ENCODE data around the gene LEPR.
"Not testable (repeated sequence)": the region's sequence is repeated elsewhere in the genome, so short reads cannot be mapped to it uniquely, and the experiment has no call there.

The LEPR gene, protein sequence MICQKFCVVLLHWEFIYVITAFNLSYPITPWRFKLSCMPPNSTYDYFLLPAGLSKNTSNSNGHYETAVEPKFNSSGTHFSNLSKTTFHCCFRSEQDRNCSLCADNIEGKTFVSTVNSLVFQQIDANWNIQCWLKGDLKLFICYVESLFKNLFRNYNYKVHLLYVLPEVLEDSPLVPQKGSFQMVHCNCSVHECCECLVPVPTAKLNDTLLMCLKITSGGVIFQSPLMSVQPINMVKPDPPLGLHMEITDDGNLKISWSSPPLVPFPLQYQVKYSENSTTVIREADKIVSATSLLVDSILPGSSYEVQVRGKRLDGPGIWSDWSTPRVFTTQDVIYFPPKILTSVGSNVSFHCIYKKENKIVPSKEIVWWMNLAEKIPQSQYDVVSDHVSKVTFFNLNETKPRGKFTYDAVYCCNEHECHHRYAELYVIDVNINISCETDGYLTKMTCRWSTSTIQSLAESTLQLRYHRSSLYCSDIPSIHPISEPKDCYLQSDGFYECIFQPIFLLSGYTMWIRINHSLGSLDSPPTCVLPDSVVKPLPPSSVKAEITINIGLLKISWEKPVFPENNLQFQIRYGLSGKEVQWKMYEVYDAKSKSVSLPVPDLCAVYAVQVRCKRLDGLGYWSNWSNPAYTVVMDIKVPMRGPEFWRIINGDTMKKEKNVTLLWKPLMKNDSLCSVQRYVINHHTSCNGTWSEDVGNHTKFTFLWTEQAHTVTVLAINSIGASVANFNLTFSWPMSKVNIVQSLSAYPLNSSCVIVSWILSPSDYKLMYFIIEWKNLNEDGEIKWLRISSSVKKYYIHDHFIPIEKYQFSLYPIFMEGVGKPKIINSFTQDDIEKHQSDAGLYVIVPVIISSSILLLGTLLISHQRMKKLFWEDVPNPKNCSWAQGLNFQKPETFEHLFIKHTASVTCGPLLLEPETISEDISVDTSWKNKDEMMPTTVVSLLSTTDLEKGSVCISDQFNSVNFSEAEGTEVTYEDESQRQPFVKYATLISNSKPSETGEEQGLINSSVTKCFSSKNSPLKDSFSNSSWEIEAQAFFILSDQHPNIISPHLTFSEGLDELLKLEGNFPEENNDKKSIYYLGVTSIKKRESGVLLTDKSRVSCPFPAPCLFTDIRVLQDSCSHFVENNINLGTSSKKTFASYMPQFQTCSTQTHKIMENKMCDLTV

DNA sequence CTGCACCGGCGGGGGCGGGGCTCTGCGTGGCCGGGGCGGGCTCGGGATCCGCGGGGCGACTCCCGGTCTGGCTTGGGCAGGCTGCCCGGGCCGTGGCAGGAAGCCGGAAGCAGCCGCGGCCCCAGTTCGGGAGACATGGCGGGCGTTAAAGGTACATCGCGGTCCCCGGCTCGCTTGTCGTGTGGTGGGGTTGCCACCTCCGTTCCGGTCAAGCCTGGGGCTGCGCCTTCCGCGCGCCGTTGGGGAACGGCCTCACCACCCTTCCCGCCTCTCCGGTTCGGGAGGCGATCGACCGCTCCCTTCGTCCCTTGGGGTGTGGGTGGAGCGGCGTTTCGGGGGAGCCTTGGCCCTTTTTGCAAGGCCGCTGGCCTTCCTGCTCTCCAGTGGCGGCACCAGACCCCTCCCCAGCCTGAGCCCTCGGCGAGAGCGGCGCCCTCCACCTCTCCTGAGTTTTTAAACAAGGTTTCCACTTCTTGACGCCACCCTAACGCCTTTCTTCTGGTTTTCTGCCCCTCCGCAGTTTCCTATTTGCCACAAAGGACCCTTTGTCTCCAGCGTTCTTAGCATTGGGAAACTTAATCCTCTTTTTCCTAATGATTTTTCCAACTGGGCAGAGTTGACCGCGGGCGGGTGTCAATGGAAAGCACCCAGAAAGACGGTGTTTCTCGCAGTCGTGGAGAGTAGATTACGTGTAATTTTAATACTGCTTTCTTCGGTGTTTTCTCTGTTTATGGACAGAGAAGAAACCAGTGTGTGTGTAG lies at the start of gene LEPR, which contains the start of gene LEPROT:
Gene LEPR, plus strand, starts transcription at position 79 of the 761 bp plus-strand sequence. CDS start 144,898 bp downstream, outside the sequence.
Gene LEPROT, plus strand, starts transcription at position 79 of the 761 bp plus-strand sequence. Its CDS starts 57 bp downstream, at position 136.
- no peak for DNase-seq

DNA sequence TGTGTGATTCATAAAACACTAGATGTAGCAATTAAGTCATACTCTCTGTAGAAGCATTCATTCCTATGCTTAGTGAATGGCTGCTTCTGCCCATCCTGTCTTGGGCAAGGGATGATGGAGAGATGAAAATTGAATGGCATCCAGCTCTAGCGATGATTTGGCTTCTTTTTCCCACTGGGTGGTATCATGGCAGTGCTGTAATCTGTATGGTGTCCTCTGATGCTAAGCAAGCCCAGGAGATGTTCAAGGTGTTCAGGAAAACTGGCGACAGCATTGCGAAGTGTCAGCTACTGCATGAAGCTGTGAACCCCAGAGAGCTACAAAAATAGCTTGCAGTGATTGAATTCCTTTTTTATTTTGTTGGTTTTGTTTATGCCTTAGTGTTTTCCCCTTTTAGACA lies 48.9 kb upstream of the LEPR start:
- DNase-seq = no peak

DNA sequence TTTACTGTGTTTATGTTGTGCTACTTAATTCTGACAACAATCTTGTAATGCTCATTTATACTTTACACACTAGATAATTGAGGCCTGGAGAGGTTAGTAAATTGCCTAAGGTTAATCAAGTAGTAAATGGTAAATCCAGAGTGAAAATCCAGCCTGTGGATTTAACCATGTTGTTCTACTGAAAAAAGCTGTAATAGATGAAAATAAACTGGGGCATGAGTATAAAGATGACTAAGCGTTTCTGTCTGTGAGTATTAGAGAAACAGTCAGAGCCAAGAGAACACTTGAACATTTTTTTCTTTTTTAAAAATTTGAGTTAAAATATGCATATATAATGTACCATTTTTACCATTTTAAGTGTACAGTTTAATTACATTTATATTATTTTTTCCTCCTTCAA lies 47.9 kb upstream of the LEPR start:
- DNase-seq = no peak

DNA sequence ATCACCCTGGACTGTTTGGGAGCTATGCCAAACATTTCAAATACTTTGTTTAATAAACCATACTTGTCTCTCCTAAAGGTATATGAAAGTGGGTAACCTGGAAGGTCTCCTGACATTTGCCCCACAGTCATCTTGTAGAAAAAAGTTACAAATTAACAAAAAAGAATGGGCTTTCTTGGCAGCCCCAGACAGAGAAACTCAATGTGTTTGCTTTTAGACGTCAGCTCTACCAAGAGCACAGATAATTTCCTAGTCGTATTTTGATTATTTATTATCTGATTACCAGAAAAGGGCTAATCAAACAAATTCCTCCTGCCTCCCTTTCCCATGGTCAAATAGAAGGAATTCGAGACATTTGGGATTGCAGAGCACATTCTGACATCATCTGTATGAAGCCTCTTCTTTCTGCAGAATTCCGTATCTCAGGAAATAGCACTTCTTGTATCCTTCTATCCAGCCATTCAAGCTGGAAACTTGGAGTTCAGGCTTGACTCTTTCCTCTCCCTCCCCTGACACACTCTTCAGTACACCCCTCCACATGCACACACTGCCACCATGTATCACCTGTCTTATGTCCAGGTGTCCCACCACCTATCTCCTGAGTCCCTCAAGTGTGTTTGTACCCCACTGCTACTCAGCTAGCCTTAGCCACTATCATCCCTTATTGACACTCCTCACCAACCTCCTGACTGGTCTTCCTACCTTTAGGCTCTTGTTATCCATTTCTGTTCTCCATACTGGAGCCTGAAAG lies 42.8 kb upstream of the LEPR start:
- no peak for DNase-seq

DNA sequence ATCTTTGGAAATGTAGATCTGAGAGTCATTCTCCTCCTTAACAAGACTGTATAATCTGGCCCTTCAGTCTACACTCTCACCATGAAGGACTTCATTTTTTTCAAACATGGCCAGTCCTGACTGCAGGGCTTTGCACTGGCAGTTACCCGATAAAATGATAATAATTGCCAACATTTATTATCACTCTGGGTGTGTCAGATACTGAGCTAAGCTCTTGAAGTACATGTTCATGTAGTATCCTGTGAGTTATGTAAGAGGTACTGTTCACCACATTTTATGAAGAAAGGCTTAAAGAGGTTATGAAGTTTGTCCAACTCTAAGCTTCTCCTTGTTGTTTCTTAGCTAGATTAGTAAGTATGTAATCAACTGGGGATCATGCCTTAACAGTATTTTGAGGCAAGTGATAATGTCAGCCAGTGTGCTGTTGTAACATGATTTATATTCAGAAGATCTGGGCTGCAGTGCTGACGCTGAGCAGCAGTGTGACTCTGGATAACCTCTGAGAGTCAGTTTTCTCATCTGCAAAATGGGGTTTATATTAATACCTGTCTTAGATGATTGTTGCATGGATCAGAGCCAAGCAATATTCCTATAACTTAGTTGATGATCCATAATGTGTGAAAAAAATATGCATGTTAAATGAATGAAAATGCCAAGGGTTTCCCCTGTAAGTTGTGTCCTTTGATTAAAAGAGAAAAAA lies 42.1 kb upstream of the LEPR start:
- DNase-seq = no peak

DNA sequence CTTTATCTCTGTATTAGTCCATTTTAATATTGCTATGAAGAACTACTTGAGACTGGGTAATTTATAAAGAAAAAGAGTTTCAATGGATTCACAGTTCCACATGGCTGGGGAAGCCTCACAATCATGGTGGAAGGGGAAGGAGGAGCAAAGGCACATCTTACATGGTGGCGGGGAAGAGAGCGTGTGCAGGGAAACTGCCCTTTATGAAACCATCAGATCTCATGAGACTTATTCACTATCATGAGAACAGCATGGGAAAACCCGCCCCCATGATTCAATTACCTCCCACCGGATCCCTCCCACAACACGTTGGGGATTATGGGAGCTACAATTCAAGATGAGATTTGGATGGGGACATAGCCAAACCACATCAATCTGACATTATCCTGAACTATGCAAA lies 36.0 kb upstream of the LEPR start:
- DNase-seq = not testable (repeated sequence)

DNA sequence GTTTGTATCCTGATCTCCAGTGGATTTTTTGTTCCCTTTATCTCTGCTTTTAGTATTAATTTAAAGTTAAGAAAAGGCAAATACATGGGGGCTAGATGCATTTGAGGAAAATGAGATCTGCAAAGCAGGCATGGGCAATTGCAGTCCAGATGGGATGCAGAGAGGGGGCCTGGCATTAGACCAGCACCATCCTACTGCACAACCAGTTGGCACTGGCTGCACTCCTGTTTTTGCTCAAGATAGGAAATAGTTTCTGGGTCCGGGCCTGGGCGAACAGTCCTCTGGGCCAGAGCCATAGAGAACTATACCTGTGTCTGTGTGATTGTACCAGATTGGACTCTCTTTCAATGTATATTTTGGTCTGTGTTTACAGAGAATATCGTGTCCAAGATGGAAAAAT lies 34.0 kb upstream of the LEPR start:
- DNase-seq = no peak

DNA sequence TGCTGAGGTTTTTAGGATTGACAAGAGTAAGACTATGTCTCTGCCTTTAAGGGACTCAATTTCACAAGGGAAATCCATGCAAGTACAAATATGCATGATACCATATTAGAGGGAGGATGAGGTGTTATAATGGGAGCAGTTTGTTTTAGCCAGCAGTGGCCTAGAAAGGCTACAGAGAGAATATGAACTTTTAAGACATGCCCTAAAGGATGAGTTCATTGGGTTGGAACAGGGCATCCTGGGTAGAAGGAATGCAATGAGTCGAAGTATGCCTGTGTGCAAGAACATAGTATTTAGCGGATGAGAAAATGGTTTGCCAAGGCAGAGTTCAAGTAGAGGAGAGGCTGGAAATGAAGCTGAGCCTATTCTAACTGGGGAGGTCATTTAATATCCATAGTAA lies 32.6 kb upstream of the LEPR start:
- DNase-seq = no peak

DNA sequence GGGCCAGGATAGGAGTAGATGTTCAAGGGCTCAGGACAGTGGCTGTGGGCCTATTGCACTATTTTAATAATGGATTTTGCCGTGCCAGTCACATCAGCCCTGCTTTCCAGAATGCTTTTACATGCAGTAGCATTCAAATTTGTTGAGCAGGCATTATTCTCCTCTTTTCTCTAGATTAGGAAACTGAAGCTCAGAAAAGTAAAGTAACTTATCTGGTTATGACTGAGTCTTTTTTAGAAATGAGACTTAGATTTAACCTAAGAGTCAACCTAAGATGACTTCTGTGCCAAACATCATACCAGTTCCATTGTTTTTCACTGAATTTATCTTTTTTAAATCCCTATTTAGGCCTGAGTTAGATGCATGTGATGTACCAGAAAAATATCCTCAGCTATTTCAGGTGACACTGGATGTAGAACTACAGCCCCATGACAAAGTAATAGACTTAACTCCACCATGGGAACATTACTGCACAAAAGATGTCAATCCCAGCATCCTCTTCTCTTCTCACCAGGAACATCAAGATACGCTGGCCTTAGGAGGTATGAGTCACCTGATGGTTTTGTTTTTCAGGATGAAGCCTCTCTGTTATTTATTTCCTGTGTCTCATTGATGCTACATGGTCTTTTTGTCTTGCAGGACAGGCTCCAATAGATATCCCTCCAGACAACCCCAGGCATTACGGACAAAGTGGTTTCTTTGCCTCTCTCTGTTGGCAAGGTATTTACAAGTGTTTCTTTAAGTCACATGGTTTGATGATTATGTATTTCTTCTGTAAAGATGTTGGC lies 31.4 kb upstream of the LEPR start:
- no peak for DNase-seq

DNA sequence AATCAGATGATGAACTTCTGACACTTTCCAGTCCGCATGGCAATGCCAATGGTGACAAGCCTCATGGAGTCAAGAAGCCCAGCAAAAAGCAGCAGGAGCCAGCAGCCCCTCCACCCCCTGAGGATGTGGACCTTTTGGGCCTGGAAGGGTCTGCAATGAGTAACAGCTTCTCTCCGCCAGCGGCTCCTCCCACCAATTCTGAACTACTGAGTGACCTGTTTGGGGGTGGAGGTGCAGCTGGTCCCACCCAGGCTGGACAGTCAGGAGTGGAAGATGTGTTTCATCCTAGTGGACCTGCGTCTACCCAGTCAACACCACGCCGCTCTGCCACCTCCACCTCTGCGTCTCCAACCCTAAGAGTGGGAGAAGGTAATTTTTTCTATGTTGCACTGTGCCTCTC lies 28.0 kb upstream of the LEPR start:
- DNase-seq = no peak

DNA sequence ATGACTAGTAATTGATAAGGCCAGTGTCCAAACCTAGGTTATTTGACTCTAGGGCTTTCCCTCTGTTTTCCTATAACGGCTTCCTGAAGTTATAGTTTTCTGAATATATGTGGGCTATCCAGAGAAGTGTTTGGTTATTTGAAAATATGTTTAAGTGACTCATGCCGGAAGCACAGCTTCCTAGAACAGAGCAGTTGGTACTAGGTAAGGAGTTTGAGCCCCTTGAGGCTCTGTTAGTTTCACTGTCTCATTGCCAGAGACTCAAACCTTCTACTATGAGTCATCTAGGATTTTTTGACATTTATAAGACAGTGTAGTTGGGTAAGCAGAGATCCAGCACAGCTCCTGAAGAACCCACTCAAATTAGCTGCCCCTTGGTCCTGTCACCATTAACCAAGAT lies 27.1 kb upstream of the LEPR start:
- DNase-seq = no peak

DNA sequence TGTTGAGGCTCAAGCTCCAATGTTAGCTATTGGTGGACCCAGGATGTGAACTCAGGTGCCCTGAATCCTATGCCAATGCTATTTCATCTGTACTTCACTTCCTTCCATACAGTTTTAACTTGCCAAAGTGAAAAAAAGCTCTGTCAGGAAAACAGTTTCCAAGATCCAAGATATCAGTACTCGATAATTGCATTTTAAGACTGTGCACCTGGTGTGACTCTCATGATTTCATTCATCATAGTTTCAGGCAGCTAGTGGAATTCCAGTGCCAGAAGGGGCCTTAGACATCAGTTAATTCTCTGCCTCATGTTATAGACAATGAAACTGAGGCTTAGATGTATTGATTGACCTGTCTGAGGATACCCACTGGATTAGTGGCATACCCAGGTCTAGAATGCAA lies 26.5 kb upstream of the LEPR start:
- no peak for DNase-seq

DNA sequence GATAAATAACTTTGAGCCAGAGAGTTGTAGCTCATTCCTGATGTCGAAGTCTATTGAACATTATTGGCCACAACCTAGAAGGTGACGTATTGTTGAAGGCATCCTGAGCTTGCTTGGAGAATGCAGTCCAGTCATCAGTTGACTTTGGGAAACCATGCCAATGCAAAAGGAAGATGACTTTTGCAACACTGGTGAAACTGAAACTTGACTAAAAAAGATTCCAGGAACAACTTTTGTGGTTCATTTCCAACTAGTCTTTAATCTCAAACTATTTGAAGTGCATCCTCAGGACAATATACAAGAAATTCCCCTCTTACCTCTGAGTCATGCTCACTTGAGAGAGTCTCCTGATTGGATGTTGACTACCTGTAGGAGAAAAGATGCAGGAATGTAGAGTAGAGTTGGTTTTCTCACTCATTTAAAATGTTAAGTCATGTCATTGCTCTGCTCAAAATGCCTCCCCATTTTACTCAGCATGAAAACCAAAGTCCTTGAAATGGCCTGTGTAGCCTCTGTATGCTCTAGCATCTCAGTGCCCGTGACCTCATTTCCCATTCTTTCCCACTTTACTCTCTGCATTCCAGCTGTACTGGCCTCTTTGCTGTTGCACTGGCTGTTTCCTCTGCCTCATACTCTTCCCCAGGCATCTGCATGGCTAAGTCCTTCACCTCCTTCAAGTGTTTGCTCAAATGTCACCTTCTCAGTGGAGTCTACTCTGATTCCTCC lies 24.4 kb upstream of the LEPR start:
- no peak for DNase-seq

DNA sequence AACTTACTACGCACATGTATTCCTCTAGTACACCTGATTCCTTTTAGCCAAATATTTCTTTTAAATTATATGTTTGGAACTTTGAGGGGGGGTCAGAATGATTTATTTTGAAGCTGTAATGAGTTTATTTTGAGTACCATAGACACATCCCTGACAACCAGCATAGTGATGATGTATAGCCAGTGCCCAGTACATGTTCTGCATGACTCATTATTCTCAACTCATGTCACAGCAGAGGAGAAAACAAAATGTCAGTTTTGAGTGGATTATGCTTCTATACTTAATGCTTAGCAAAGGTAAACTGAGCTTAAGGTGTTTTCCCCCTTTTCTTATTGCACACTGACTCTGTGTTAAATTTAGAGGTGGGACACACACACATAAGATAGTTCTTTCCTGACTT lies 22.4 kb upstream of the LEPR start:
- DNase-seq = no peak

DNA sequence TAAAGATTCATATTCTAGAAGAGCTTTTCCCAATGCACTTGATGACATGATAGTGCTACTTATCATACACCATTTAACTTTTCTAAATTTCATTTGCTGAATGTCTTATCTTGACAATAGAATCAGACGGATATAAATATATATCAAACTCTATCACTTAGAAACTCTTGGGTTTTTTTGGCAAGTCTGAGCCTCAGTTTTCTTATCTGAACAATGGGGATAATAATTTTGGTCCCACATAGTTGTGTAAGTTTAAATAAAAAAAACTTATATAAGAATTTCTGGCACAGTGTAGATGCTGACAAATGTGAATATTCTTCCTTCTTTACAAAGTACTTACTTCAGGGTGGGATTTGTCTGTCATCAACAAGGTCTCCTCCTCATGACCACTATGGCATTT lies 21.5 kb upstream of the LEPR start:
- no peak for DNase-seq

DNA sequence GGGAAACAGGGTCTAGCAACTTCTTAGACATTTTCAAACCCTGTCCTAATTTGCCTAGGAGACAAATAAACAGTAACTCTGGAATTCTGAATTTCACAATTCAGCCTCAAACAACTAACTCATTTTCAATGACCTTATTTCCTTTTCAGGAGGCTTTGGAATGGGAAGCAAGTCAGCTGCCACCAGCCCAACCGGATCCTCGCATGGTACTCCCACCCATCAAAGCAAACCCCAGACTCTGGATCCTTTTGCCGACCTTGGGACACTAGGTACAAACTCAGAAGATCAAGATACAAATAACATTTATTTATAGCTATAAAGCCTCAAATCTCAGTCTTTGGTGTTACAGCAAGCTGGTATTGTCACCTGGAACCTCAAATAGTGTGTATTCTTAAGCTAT lies 18.9 kb upstream of the LEPR start:
- no peak for DNase-seq

DNA sequence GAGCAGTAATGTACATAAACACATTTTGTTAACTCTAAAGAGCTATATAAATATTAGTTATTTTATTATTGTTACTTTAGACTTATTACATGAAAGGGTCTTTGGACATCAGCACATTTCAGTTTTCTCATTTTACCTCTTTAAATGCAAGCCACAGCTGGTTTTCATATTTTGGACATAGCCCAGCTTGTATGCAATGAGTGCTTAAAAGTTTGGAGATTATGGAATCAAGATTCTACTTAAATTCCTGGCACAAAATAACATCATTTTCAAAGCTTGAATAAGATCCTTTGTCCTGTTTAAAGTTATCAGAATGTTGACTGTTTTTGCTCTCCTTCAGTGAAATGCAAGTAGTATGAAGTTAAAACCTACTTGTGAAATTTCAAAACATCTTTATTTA lies 15.5 kb upstream of the LEPR start:
- no peak for DNase-seq

DNA sequence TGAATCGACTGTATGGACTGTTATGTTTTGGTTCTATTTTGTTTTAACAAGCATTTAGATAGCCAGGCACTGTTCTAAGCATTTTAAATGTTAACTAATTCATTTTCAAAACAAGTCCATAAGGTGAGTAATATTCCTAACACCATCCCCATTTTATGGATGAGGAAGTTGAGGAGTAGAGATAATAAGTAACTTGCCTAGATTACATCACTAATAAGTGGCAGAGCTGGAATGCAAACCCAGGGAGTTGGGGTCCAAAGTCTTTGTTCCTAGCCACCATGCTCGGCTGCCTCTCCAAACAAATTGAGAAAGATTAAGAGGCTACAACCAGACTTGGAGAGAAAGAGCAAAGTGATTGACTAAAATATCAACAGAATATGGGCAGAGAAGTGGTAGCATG lies 12.6 kb upstream of the LEPR start:
- no peak for DNase-seq

DNA sequence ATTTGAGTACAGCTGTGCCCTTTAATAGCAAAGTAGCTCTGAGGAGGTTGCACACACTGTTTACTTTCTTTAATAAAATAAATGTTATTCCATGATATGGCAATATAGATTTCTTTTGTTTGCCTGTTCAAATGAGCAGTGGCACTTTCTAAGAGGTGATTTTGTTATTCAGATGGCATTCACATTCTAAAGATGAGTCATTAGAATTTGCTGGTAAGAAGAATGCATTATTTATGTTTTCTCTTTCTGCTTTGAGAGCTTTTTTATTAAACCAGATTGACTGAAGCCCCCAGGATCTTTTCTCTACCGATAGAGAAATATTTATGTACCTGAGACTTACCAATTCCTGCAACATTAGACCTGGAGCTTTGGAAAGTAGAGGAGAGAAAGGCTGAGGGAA lies 11.2 kb upstream of the LEPR start:
- DNase-seq = no peak
